ENCODE measurements around the gene NACC2. TPM values are rescaled to one million over a fixed set of nuclear protein-coding genes. Genes with fewer than 3 reads are reported as not detected.

NACC2 gene
- total and polyA plus RNA-seq, 10 of the 15 experiments (the other 5 are each of a cell fraction or from before 2014, with no cell fraction given), result 0.66 to 14.7 (median 3.5) TPM

GRCh38 chr9:136081113-136081825 lies 13.8 kb downstream of the NACC2 start (continued):
- TF ChIP-seq ZBTB11 (CRISPR knock-in tag; IDR thresholded peaks at IDR 0.05) (no peak), SMARCA5 (IDR thresholded peaks at IDR 0.05) (no peak), BHLHE40 (IDR thresholded peaks at IDR 0.05; ENCODE audit: borderline replicate concordance in 1 of 2, low read depth in 2 of 2, low read length in 1 of 2) (no peak), CHD1 (IDR thresholded peaks at IDR 0.05; ENCODE audit: low read depth, low read length) (no peak), BRCA1 (IDR thresholded peaks at IDR 0.05; ENCODE audit: low read depth, low read length) (no peak)

- Histone ChIP-seq H3K4me3 (no peak overlapping the region), H3K4me1 (ENCODE audit: control insufficient read depth, insufficient read depth, low read length) (no peaks in the 10 kb centered on the region), H4K20me1 (ENCODE audit: control insufficient read depth, insufficient read depth) (no peaks in the 10 kb centered on the region), H3K27me3 (replicated peaks in 1 of 2; ENCODE audit: control insufficient read depth in 2 of 2, insufficient read depth in 2 of 2, low read length in 1 of 2) (no peaks in the 10 kb centered on the region), H3K9me3 (replicated peaks; ENCODE audit: control insufficient read depth, insufficient read depth, low read length) (no peaks in the 10 kb centered on the region), H2AFZ (ENCODE audit: control insufficient read depth, low read depth, low read length) (no peak overlapping the region), H3K79me2 (ENCODE audit: control insufficient read depth, insufficient read depth, low read length) (no peaks in the 10 kb centered on the region; the same call in 1 of the 2 replicates), H3K36me3 (ENCODE audit: control insufficient read depth in 2 of 2, insufficient read depth in 2 of 2, low read length in 1 of 2) (no peaks in the 10 kb centered on the region; a peak in 1 of 4 replicates), H3K4me2 (ENCODE audit: control insufficient read depth, insufficient read depth) (no peak overlapping the region), H3K27ac (ENCODE audit: control insufficient read depth, insufficient read depth) (no peak overlapping the region), H3K9ac (ENCODE audit: control insufficient read depth, insufficient read depth, low read length) (no peak overlapping the region)
- ChIA-PET CTCF (no interaction called here), RAD21 (ENCODE audit: unreplicated experiment) (no interaction called here), SMC1A (ENCODE audit: uncharacterized antibody, unreplicated experiment) (no interaction called here), POLR2A (no interaction called here)
- no TSS peak for BruUV-seq (replicated peaks)
- intact Hi-C loops (cut with micrococcal nuclease; ENCODE audit: unreplicated experiment) (no loop called here), in situ Hi-C loops (cut with MboI) (no loop called here)
- WGBS (ENCODE audit: insufficient coverage, insufficient replicate concordance, low lambda C conversion rate, missing lambda C conversion rate), result 77% methylated on average over 23 of the region's 23 CpGs
- FAIRE-seq, result no peak
- no peak for DNase-seq (ENCODE audit: low read depth, low spot score)
- TF ChIP-seq RELB (IDR thresholded peaks at IDR 0.05; ENCODE audit: low read depth) (no peak), GATAD2B (conservative IDR thresholded peaks at IDR 0.05; ENCODE audit: low read depth) (no peak), ATF2 (IDR thresholded peaks at IDR 0.05; ENCODE audit: low read length) (no peak)
- no peak for ATAC-seq
These were observed 14.4 kb downstream of the NACC2 start for GRCh38 chr9:136080716-136081112.

All from GM12878 (cell line).